HG03342 (cell line): Measurements from ENCODE around the gene WNT5B.
"Not testable (repeated sequence)": the region's sequence is repeated elsewhere in the genome, so short reads cannot be mapped to it uniquely, and the experiment has no call there.

Experiments used
- ATAC-seq: cut with Tn5 transposase; IDR thresholded peaks from one replicate; pipeline ENCODE4 v1.9.1; 2021; ENCODE audit warnings: mild to moderate bottlenecking, moderate library complexity; ENCODE audit not compliant: unreplicated experiment

The WNT5B gene

GRCh38 chr12:1688086-1688710 is 59.2 kb downstream of the WNT5B start:
- ATAC-seq = no peak

DNA sequence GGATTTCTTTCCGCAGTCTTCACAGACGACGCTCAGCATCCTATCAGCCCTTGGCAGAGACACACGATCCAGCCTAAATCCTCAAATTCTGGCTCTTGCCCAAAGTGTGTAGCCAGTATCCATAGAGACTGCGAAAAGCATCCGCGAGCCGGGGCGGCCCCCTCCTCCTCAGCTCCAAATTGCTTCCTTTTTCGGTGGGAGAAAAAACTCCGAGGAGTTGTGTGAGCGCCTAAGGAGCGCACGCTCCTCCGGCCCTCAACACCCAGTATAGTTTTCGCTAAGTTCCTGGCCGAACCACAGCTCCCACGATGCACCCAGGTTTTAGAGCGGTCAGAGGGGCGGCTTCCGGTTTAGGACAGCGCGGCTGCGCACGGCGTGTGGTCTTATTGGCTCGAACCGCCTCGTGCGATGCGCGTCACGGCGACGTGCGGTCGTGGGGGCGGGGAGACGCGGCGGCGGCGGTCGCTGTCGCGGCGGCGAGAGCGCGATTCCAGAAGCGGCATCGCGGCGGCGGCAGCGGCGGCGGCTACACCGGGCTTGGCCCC is 61.6 kb downstream of the WNT5B start, which contains the start of gene ADIPOR2:
Gene ADIPOR2 (plus strand): TSS at position 493 of the 545 bp plus-strand sequence. CDS start 63,274 bp downstream, outside the sequence.
- ATAC-seq = peak; percentile 93

DNA sequence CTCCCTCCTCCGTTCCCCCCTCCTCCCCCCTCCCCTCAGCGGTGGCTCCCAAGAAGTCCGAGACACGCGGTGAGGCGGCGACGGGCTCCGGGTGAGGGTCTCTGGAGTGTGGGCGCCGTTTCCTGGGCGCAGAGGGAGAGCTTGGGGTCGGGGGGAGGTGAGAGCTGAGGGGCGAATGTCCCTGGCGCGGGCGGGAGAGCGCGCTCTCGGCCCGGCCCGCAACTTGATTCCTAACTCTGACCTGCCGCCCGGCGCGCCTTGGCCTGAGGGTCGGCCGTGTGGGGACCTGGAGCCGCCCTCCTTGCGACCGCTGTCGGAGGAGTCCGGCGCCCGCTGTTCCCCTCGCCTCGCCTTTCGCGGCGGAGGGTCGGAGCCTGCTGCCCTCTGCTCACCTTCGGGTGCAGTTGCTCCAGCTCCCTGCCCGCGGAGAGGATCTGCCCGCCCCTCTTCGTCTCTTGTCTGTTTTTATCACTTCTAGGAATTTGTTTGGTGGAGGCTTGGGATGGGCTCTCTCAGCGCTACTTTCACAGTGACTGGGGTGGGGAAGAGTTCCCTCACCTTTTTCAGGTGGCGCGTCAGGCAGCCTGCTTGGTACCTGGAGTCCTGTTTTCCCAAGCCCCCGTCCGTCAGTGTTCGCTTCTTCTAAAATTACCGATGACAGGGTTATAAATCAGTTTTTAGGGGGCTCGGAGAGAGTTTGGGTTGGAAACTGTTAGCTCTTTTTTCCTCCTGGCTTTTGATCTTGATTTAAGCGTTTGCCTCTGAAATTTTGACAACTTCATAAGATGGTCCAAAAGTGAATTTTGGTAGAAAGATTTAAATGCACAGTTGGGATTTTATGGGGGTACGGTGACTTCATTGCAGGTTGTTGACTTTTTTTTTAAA is 62.3 kb downstream of the WNT5B start:
- peak; percentile 36 for ATAC-seq

DNA sequence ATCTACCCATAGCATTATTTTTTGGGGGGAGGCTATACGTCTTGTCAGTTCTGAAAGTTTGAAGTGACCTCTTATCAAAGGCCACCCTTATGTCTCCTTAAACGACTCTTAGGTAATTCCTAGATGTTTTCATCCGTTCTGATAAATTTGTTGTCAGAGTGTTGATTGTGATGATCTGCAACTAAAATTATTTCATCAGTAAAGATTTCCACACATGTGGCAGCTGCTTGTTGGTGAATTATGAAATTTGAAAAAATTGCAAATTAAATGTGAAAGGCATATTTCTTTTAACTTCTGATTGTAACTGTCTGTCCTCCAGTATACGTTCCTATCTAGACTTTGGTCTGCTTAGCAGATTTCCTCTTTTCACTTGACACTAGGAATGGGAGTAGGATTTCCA is 63.2 kb downstream of the WNT5B start:
- ATAC-seq = no peak

DNA sequence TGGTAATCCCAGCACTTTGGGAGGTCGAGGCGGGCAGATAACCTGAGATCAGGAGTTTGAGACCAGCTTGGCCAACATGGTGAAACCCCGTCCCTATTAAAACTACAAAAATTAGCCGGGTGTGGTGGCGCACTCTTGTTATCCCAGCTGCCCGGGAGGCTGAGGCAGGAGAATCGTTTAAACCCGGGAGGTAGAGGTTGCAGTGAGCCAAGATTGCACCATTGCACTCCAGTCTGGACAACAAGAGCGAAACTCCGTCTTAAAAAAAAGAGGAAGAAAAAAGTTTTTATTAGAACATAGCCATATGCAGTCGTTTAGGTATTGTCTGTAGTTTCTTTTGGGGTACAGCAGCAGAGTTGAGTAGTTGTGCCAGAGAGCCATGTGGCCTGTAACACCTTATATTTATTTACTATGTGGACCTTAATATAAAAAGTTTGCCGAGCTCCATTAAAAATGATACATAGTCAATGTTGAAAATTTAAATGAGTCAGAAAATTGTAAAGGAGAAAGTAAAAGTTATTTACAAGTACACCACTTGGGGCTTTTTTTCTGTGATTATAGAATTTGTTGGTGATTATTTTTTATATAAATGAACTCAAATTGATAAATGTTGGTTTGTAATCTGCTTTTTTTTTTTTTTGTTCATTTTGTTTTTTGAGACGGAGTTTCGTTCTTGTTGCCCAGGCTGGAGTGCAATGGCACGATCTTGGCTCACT is 64.0 kb downstream of the WNT5B start:
- ATAC-seq = no peak

GRCh38 chr12:1695097-1695496 is 66.1 kb downstream of the WNT5B start:
- ATAC-seq = not testable (repeated sequence)

- no peak for ATAC-seq
These were observed 67.0 kb downstream of the WNT5B start for GRCh38 chr12:1695886-1696670.

GRCh38 chr12:1696800-1697199 is 67.8 kb downstream of the WNT5B start:
- ATAC-seq = no peak
